BLaER1 (cell line): Measurements from ENCODE around the gene EVC.
A peak's percentile ranks its signal among the peaks of the same experiment; 100 is the strongest.

ENCODE experiments used
- H3K27ac ChIP-seq: shearing (Covaris generic); formaldehyde crosslinking; 2 replicates; pipeline ENCODE4 v1.8.1; 2022
- H3K27me3 ChIP-seq: shearing (Covaris generic); formaldehyde crosslinking; 2 replicates; pipeline ENCODE4 v1.8.1; 2022
- H3K36me3 ChIP-seq: shearing (Covaris generic); formaldehyde crosslinking; 2 replicates; pipeline ENCODE4 v1.8.1; 2022
- H3K4me1 ChIP-seq: shearing (Covaris generic); formaldehyde crosslinking; 2 replicates; pipeline ENCODE4 v1.8.1; 2022
- H3K4me2 ChIP-seq: shearing (Covaris generic); formaldehyde crosslinking; 2 replicates; pipeline ENCODE4 v1.8.1; 2022
- H3K4me3 ChIP-seq: shearing (Covaris generic); formaldehyde crosslinking; 2 replicates; pipeline ENCODE4 v1.8.1; 2022
- H3K9ac ChIP-seq: shearing (Covaris generic); formaldehyde crosslinking; 2 replicates; pipeline ENCODE4 v1.8.1; 2022
- H3K9me3 ChIP-seq: shearing (Covaris generic); formaldehyde crosslinking; 2 replicates; pipeline ENCODE4 v1.8.1; 2022
- H4K20me1 ChIP-seq: shearing (Covaris generic); formaldehyde crosslinking; 2 replicates; pipeline ENCODE4 v1.8.1; 2022
- Cebpa-rat ChIP-seq: shearing (Covaris generic); IDR thresholded peaks from 2 replicates; pipeline ENCODE4 v1.8.1; 2022

EVC gene

DNA sequence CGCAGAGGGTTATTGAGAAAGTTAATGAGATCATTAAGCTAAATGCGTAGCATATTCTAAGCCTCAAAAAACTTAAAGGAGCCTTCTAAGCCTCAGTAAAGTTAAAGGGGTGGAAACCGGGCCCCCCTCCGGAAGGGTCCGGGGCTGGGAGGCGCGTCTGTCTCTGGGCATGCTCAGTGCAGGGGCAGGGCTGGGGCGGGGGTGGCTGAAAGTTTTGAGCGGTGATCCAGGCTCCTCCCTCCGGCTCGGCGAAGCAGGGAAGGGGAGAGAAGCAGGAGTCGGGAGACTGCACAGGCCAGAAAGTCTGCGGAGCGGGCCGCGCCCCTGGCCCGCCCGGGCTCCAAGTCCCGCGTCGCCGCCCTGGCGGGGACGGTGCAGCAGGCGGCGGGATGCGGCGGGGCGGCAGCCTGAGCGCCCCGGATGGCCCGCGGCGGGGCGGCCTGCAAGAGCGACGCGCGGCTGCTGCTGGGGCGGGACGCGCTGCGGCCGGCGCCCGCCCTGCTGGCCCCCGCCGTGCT is at the start of gene EVC:
EVC (plus strand) TSS at position 241 of the 518 bp plus-strand sequence; CDS start at position 421, 180 bp downstream.
- H3K36me3 ChIP-seq, result peaks cover 6% of the 10 kb centered on the region; the same call in 1 of the 2 replicates
- no peaks in the 10 kb centered on the region for H3K27me3 ChIP-seq
- peak within 1 kb of the TSS; percentile 68 for H3K4me2 ChIP-seq
- H3K9ac ChIP-seq, result peak within 1 kb of the TSS; percentile 63
- peak within 1 kb of the TSS; percentile 72 for H3K4me3 ChIP-seq
- H4K20me1 ChIP-seq, result 0 out of 2 replicates have a peak, but pooled peaks cover 10% of the 10 kb centered on the region
- peak within 1 kb of the TSS; percentile 55 for H3K27ac ChIP-seq
- TF ChIP-seq Cebpa-rat, result no peak
- peaks cover 16% of the 10 kb centered on the region for H3K9me3 ChIP-seq
- H3K4me1 ChIP-seq, result peaks cover 46% of the 10 kb centered on the region

DNA sequence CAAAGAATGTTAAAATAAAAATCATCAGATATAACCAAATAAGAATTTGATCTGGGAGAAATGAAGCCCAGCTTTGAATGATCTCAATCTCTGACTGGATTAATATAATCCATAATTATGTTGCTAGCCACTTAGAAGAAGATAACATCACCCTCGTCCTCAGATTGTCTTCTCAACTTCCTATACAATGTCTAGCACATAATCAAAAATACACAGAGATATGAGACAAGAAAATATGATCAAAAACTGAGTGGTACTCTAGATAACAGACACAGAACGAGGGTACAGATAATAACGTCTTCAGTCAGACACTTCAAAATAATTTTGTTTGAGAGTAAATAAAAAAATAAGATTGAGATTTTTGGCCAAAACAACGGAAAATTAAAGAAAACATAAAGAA is 49.8 kb upstream of the EVC start:
- H3K9me3 ChIP-seq, result peaks cover 20% of the 10 kb centered on the region
- H3K4me2 ChIP-seq, result no peak overlapping the region
- H3K4me3 ChIP-seq, result no peak overlapping the region
- H3K36me3 ChIP-seq, result peaks cover 74% of the 10 kb centered on the region
- H4K20me1 ChIP-seq, result no peaks in the 10 kb centered on the region
- H3K27me3 ChIP-seq, result no peaks in the 10 kb centered on the region
- no peak for TF ChIP-seq Cebpa-rat
- H3K27ac ChIP-seq, result no peak overlapping the region
- no peak overlapping the region for H3K9ac ChIP-seq
- peaks cover 6% of the 10 kb centered on the region; the same call in 1 of the 2 replicates for H3K4me1 ChIP-seq

DNA sequence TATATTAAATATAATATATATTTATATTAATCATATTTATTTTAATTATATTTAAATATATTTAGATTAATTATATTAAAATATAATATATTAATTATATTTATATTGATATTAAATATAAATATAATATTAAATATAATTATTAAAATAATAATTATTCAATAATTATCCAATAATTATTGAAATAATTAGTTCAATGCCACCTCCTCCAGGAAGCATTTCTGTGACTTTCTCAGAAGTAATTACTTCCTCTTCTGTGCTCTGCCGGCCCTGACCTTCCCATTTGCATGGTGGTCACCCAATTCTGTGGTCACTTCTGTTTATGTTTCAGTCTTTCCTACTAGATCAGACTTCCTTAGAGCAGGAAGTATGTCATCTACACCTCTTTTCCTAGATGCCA is 48.4 kb upstream of the EVC start:
- TF ChIP-seq Cebpa-rat, result no peak
- H3K4me2 ChIP-seq, result no peak overlapping the region
- peaks cover 64% of the 10 kb centered on the region for H3K36me3 ChIP-seq
- peaks cover 23% of the 10 kb centered on the region for H3K9me3 ChIP-seq
- H3K4me3 ChIP-seq, result no peak overlapping the region
- H4K20me1 ChIP-seq, result no peaks in the 10 kb centered on the region
- no peaks in the 10 kb centered on the region for H3K27me3 ChIP-seq
- H3K9ac ChIP-seq, result no peak overlapping the region
- H3K27ac ChIP-seq, result no peak overlapping the region
- H3K4me1 ChIP-seq, result no peaks in the 10 kb centered on the region

DNA sequence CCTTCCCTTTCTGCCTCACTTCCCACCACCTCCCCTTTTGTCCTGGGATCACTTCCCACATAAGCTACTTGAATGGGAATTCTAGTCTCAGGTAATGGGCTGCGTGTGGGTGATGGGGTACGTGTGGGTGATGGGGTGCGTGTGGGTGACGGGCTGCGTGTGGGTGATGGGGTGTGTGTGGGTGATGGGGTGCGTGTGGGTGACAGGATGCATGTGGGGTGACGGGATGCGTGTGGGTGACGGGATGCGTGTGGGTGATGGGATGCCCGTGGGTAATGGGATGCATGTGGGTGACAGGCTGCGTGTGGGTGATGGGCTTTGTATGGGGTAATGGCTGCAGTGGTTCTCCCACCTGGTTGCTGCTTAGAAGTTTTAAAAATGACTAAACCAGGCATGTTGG is 46.2 kb upstream of the EVC start:
- no peak overlapping the region for H3K4me3 ChIP-seq
- no peak overlapping the region for H3K9ac ChIP-seq
- TF ChIP-seq Cebpa-rat, result no peak
- no peak overlapping the region for H3K4me2 ChIP-seq
- no peak overlapping the region for H3K27ac ChIP-seq
- no peaks in the 10 kb centered on the region for H3K4me1 ChIP-seq
- peaks cover 67% of the 10 kb centered on the region for H3K36me3 ChIP-seq
- peaks cover 35% of the 10 kb centered on the region for H3K9me3 ChIP-seq
- H4K20me1 ChIP-seq, result no peaks in the 10 kb centered on the region
- no peaks in the 10 kb centered on the region for H3K27me3 ChIP-seq

DNA sequence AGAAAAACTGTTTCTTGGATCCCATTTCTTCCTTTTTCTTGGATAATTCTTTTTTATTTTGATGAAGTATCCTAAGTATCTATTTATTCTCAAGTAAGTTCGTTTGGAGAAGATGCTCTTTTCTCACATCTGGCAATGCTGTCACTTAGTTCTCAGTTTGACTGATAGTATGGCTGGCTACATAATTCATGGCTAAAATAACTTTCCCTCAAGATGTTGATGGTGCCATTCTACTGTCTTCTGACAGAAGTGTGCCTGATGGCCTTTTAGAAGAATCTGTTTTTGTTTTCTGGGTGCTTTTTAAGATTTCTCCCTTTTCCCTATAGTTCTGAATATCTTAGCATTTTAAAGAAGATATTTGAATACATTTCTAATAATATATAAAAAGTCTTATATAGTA is 44.3 kb upstream of the EVC start:
- H3K9me3 ChIP-seq, result peaks cover 19% of the 10 kb centered on the region
- no peak overlapping the region for H3K4me3 ChIP-seq
- TF ChIP-seq Cebpa-rat, result no peak
- peaks cover 49% of the 10 kb centered on the region for H3K36me3 ChIP-seq
- H3K27me3 ChIP-seq, result no peaks in the 10 kb centered on the region
- H3K9ac ChIP-seq, result no peak overlapping the region
- no peaks in the 10 kb centered on the region for H3K4me1 ChIP-seq
- no peak overlapping the region for H3K27ac ChIP-seq
- H3K4me2 ChIP-seq, result no peak overlapping the region
- no peaks in the 10 kb centered on the region for H4K20me1 ChIP-seq

DNA sequence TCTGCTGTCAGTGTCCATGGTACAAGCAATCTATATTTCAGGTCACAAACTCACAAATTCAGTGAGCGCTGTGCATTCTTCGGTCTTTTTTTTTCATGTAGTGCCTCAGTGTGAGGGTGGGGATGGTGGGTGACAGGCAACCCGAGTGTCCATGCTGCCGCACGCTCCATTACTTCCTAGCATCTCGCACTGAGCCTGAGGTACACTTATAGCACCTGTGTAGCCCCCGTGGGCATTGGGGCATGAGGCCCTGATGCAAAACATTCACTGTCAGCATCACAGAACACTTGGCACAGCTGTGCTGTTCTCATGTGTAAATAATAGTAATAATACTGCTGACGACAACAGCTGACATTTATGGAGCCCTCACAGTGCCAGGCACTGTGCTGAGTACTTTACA is 34.2 kb upstream of the EVC start:
- Histone ChIP-seq H3K36me3 (peaks cover 55% of the 10 kb centered on the region), H3K9ac (no peak overlapping the region), H3K27ac (no peak overlapping the region), H3K4me3 (no peak overlapping the region), H3K4me2 (no peak overlapping the region), H4K20me1 (no peaks in the 10 kb centered on the region), H3K27me3 (no peaks in the 10 kb centered on the region), H3K4me1 (no peaks in the 10 kb centered on the region), H3K9me3 (no peaks in the 10 kb centered on the region)
- no peak for TF ChIP-seq Cebpa-rat

DNA sequence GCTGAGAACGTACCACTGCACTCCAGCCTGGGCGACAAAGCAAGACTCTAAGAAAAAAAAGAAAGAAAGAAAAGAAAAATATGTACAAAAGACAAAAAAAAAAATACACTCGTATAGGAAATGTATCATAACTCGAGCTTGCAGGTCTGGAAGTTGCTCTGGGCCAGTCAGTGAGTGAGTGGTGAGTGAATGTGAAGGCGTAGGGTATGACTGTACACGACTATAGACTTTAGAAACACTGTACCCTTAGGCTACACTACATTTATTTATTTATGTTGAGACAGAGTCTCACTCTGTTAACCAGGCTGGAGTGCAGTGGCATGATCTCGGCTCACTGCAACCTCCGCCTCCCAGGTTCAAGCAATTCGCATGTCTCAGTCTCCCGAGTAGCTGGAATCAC is 32.0 kb upstream of the EVC start:
- peaks cover 8% of the 10 kb centered on the region for H3K4me1 ChIP-seq
- H3K4me3 ChIP-seq, result no peak overlapping the region
- no peak for TF ChIP-seq Cebpa-rat

DNA sequence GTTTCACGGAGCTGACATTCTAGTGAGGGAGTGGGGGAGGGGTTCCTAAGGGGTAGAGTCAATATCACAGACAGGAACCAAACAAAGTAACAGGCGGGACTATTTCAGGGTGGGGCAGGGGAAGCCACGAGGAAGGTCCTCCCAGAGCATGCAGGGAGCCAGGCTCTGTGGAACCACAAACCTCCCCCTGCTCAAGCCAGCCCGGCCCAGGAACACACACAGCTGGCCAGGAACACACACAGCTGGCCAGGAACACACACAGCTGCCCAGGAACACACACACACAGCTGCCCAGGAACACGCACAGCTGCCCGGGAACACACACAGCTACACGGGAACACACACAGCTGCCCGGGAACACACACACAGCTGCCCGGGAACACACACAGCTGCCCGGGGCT is 27.4 kb upstream of the EVC start:
- no peaks in the 10 kb centered on the region for H3K27me3 ChIP-seq
- H3K36me3 ChIP-seq, result peaks cover 77% of the 10 kb centered on the region
- H3K4me1 ChIP-seq, result peaks cover 9% of the 10 kb centered on the region
- no peak for TF ChIP-seq Cebpa-rat
- no peaks in the 10 kb centered on the region for H4K20me1 ChIP-seq
- no peaks in the 10 kb centered on the region for H3K9me3 ChIP-seq
- no peak overlapping the region for H3K9ac ChIP-seq
- no peak overlapping the region for H3K4me3 ChIP-seq
- H3K27ac ChIP-seq, result 0 out of 2 replicates have a peak overlapping the region, but pooled peaks have one; percentile 38
- H3K4me2 ChIP-seq, result peak overlapping the region; percentile 29

More for the DNA sequence above, 32.0 kb upstream of the EVC start:
- Histone ChIP-seq H3K9me3 (no peaks in the 10 kb centered on the region), H3K27me3 (no peaks in the 10 kb centered on the region), H4K20me1 (no peaks in the 10 kb centered on the region), H3K36me3 (peaks cover 71% of the 10 kb centered on the region), H3K9ac (no peak overlapping the region), H3K4me2 (no peak overlapping the region), H3K27ac (no peak overlapping the region)

DNA sequence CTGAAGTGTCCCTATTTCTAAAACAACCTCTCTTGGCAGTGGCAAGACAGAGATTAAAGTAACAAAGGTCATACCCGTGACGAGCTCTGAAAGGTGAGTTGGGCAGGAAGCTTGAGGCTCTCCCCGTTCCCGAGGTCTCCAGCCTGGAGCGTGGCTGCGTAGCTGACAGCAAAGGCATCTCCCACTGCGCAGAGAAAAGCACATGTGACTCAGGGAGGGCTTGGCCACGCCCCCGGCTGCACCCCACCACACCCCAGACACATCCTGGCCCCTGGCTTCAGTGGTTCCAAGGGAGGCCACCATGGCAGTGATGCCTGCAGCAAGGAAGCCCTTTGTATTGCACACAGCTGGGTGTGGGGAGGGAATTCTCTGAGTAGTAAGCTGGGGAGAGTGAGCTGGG is 25.7 kb upstream of the EVC start:
- Histone ChIP-seq H3K4me1 (peaks cover 9% of the 10 kb centered on the region), H4K20me1 (no peaks in the 10 kb centered on the region), H3K4me3 (no peak overlapping the region), H3K27me3 (no peaks in the 10 kb centered on the region), H3K27ac (no peak overlapping the region), H3K36me3 (peaks cover 88% of the 10 kb centered on the region), H3K4me2 (no peak overlapping the region), H3K9me3 (no peaks in the 10 kb centered on the region), H3K9ac (no peak overlapping the region)
- no peak for TF ChIP-seq Cebpa-rat

DNA sequence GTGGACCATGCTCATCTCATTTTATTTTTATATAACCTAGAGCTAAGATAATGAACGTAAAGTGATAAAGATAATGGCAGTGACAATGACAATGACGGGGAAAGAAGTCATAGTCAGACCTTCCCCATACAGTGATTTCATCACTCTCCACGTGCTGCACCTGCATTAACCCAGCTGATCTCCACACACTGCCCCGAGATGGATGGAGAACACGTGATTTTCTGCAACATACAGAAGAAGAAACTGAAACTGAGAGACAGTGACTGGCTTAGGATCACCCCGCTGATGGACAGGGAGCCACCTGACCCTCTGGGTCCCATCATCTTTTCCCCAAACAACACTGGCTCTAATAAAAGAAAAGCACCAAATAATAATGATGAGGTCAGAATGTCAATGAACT is 24.7 kb upstream of the EVC start:
- H3K27me3 ChIP-seq, result no peaks in the 10 kb centered on the region
- TF ChIP-seq Cebpa-rat, result no peak
- H3K9me3 ChIP-seq, result no peaks in the 10 kb centered on the region
- no peak overlapping the region for H3K4me2 ChIP-seq
- H3K9ac ChIP-seq, result no peak overlapping the region
- peaks cover 82% of the 10 kb centered on the region for H3K36me3 ChIP-seq
- no peaks in the 10 kb centered on the region for H4K20me1 ChIP-seq
- no peak overlapping the region for H3K27ac ChIP-seq
- no peak overlapping the region for H3K4me3 ChIP-seq
- peaks cover 10% of the 10 kb centered on the region for H3K4me1 ChIP-seq

DNA sequence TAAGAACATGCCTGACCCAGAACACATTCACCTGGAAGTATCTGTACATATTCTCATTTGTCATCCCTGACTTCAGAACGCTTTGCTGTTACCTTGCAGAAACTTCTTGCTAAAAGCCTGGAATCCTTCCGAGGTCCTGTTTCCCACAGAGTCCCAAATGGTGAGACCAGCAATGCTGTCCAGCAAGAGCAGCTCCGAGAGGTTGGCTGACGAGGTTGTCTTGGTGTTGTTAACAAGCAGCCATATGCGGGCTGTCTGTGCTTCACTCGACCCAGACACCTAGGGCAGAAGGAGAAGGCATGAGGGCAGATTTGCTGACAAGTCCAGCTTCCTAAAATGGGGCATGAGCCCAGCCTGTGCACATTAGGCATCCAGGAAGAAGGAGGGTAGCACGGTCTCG is 21.9 kb upstream of the EVC start:
- H3K9me3 ChIP-seq, result no peaks in the 10 kb centered on the region
- H3K4me3 ChIP-seq, result no peak overlapping the region
- no peak overlapping the region for H3K4me2 ChIP-seq
- peaks cover 8% of the 10 kb centered on the region for H3K4me1 ChIP-seq
- H4K20me1 ChIP-seq, result no peaks in the 10 kb centered on the region
- H3K9ac ChIP-seq, result no peak overlapping the region
- H3K27ac ChIP-seq, result no peak overlapping the region
- peaks cover 85% of the 10 kb centered on the region for H3K36me3 ChIP-seq
- TF ChIP-seq Cebpa-rat, result no peak
- H3K27me3 ChIP-seq, result no peaks in the 10 kb centered on the region
